Esophagus muscularis mucosa (tissue), 4 donors: ENCODE data around the gene RGMB.

Experiments
- CTCF ChIP-seq, 3 experiments: fragments of 200-600 bp in 2 of 3; fragments of 450-650 bp in 1 of 3; sonication (generic) in 2 of 3; IDR thresholded peaks; one replicate each; pipeline ENCODE4 v1.5.1; 2017 to 2019; ENCODE audit warnings: antibody characterized with exemption in 3 of 3, mild to moderate bottlenecking in 2 of 3, moderate library complexity in 1 of 3
- EP300 ChIP-seq: sonication (generic); formaldehyde crosslinking; IDR thresholded peaks from one replicate; pipeline ENCODE4 v1.6.1; 2017; ENCODE audit warnings: antibody characterized with exemption
- POLR2A ChIP-seq: fragments of 450-650 bp; IDR thresholded peaks from one replicate; pipeline ENCODE4 v1.6.1; 2017; ENCODE audit warnings: antibody characterized with exemption, moderate library complexity, mild to moderate bottlenecking, low read depth
- POLR2AphosphoS5 ChIP-seq, 2 donors: sonication (generic); formaldehyde crosslinking; IDR thresholded peaks; one replicate each; pipeline ENCODE4 v1.6.1; 2017; ENCODE audit warnings: antibody characterized with exemption in 2 of 2

GRCh38 chr5:98785244-98785643 lies 11.8 kb downstream of the RGMB start:
- TF ChIP-seq POLR2AphosphoS5 (IDR thresholded peaks at IDR 0.05) (no peak), POLR2A (no peak), CTCF (IDR thresholded peaks at IDR 0.05) (no peak), EP300 (no peak)
